K562 (cell line): Measurements from ENCODE around the gene PAQR8. TPM values are rescaled to one million over a fixed set of nuclear protein-coding genes. Genes with fewer than 3 reads are reported as not detected.
A peak's percentile ranks its signal among the peaks of the same experiment; 100 is the strongest.

Source experiments
- ADNP ChIP-seq: fragments of 200-800 bp; sonication (Bioruptor generic); IDR thresholded peaks from 2 replicates; pipeline ENCODE4 v1.6.1; 2016; ENCODE audit warnings: missing genetic modification characterization, missing compliant biosample characterization
- CREB5 ChIP-seq: fragments of 250-450 bp; sonication (Bioruptor Pico); IDR thresholded peaks from 2 replicates; pipeline ENCODE4 v1.5.0; 2020; ENCODE audit warnings: mild to moderate bottlenecking
- ESRRA ChIP-seq: fragments of 450-650 bp; IDR thresholded peaks from 2 replicates; pipeline ENCODE4 v1.6.1; 2014; ENCODE audit warnings: low read depth, mild to moderate bottlenecking, moderate library complexity, borderline replicate concordance
- FOXK1 ChIP-seq: sonication (generic); formaldehyde crosslinking; IDR thresholded peaks from 2 replicates; pipeline ENCODE4 v1.8.0; 2022; ENCODE audit warnings: missing genetic modification reagents, mild to moderate bottlenecking, borderline replicate concordance
- HIVEP1 ChIP-seq: fragments of 250-450 bp; sonication (Bioruptor Pico); IDR thresholded peaks from 2 replicates; pipeline ENCODE4 v1.4.0; 2020; ENCODE audit warnings: mild to moderate bottlenecking
- MTA1 ChIP-seq: fragments of 450-650 bp; IDR thresholded peaks from 2 replicates; pipeline ENCODE4 v1.6.1; 2017; ENCODE audit warnings: borderline replicate concordance
- MTF1 ChIP-seq: fragments of 250-450 bp; sonication (Bioruptor Pico); IDR thresholded peaks from 2 replicates; pipeline ENCODE4 v1.9.0; 2021; ENCODE audit warnings: moderate library complexity, mild to moderate bottlenecking, inconsistent platforms, borderline replicate concordance
- NFATC3 ChIP-seq: fragments of 450-650 bp; IDR thresholded peaks from 2 replicates; pipeline ENCODE4 v1.6.1; 2017; ENCODE audit warnings: mild to moderate bottlenecking
- PHTF2 ChIP-seq: fragments of 250-450 bp; sonication (Bioruptor Pico); IDR thresholded peaks from 2 replicates; pipeline ENCODE4 v1.5.0; 2021; ENCODE audit warnings: mild to moderate bottlenecking
- RAD21 ChIP-seq, 2 experiments: fragments of 250-450 bp in 1 of 2; fragments of 450-650 bp in 1 of 2; sonication (Bioruptor Pico) in 1 of 2; formaldehyde crosslinking in 1 of 2; IDR thresholded peaks in 1 of 2; conservative IDR thresholded peaks in 1 of 2; 2 replicates each; pipeline versions ENCODE4 v1.4.0 to v1.8.0; 2020 to 2022; ENCODE audit warnings: mild to moderate bottlenecking in 2 of 2, moderate library complexity in 1 of 2
- RHOXF2B ChIP-seq: fragments of 250-450 bp; sonication (Bioruptor Pico); conservative IDR thresholded peaks from 2 replicates; pipeline ENCODE4 v1.5.1; 2021
- UBTF ChIP-seq, 2 experiments: IDR thresholded peaks; 2 replicates each; pipeline ENCODE4 v1.6.1; 2012; ENCODE audit warnings: improper control_type of control experiment in 2 of 2, low read depth in 2 of 2, low read length in 2 of 2, borderline replicate concordance in 1 of 2
- ZNF12 ChIP-seq: sonication (generic); formaldehyde crosslinking; IDR thresholded peaks from 2 replicates; pipeline ENCODE4 v1.4.0; 2020; ENCODE audit warnings: mild to moderate bottlenecking, missing genetic modification reagents
- ZNF146 ChIP-seq: IDR thresholded peaks from one replicate; pipeline ENCODE4 v1.6.1; 2018; ENCODE audit warnings: missing compliant biosample characterization; ENCODE audit not compliant: unreplicated experiment
- ZNF592 ChIP-seq: fragments of 450-650 bp; IDR thresholded peaks from 2 replicates; pipeline ENCODE4 v1.6.1; 2017; ENCODE audit warnings: antibody characterized with exemption, mild to moderate bottlenecking
- ZNF740 ChIP-seq, 3 experiments: fragments of 200-800 bp in 1 of 3; sonication (Bioruptor generic) in 1 of 3; sonication (generic) in 1 of 3; formaldehyde crosslinking in 1 of 3; IDR thresholded peaks; 2 replicates each; pipeline versions ENCODE4 v1.6.1 to v1.8.0; 2016 to 2022; ENCODE audit warnings: mild to moderate bottlenecking in 2 of 3, missing compliant biosample characterization in 2 of 3, missing genetic modification characterization in 2 of 3, missing genetic modification reagents in 1 of 3
- ZNF76 ChIP-seq: fragments of 250-450 bp; sonication (Bioruptor Pico); IDR thresholded peaks from 2 replicates; pipeline ENCODE4 v1.4.0; 2020; ENCODE audit warnings: mild to moderate bottlenecking, moderate library complexity, borderline replicate concordance
- polyA plus RNA-seq, 8 experiments: library from polyadenylated mRNA; depleted of rRNA in 4 of 8; stranded (reverse) in 5 of 8; unstranded in 3 of 8; fragments of >200 nt; fragmentation: Nextera tagmentation in 2 of 8; fragmentation: Illumina TruSeq in 1 of 8; extraction: Ambion mirVana in 2 of 8; extraction: Trizol in 1 of 8; gene quantifications; 2 replicates each; pipeline versions ENCODE4 v1.2.1 to v1.2.3, GENCODE V29; 2011 to 2014; ENCODE audit warnings: inconsistent platforms in 1 of 8, missing spikeins in 1 of 8
- total RNA-seq, 7 experiments: library from RNA; depleted of rRNA in 6 of 7; stranded (reverse); fragments of >200 nt in 6 of 7; fragmentation: Illumina TruSeq in 2 of 7; extraction: Trizol in 2 of 7; gene quantifications; 2 replicates each; pipeline versions ENCODE4 v1.2.1 to v1.2.3, GENCODE V29; 2011 to 2021; ENCODE audit warnings: low replicate concordance in 1 of 7

Gene PAQR8
- total and polyA plus RNA-seq, 9 of the 15 experiments (the other 6 are each of a cell fraction or from before 2014, with no cell fraction given) = 1.4 to 10.2 (median 3.5) TPM

GRCh38 chr6:52352239-52353018 is 9.5 kb upstream of the PAQR8 start (continued):
- TF ChIP-seq ADNP (tag) (no peak), FOXK1 (CRISPR knock-in tag) (no peak), HIVEP1 (CRISPR knock-in tag) (no peak), ZNF12 (CRISPR knock-in tag) (no peak), NFATC3 (no peak), RAD21 (CRISPR knock-in tag; conservative IDR thresholded peaks at IDR 0.05 in 1 of 2, IDR thresholded peaks at IDR 0.05 in 1 of 2) (0 out of 4 replicates have a peak, but pooled peaks of 1 of the 2 experiments have one; percentile 5), PHTF2 (CRISPR knock-in tag) (no peak), ZNF740 (CRISPR knock-in tag; IDR thresholded peaks at IDR 0.05) (no peak), ZNF740 (tag; IDR thresholded peaks at IDR 0.05) (no peak), MTF1 (CRISPR knock-in tag) (no peak), ZNF146 (CRISPR knock-in tag) (no peak), CREB5 (CRISPR knock-in tag) (no peak), UBTF (IDR thresholded peaks at IDR 0.05; ENCODE audit: borderline replicate concordance in 1 of 2, low read depth in 2 of 2, low read length in 2 of 2) (0 out of 4 replicates have a peak, but pooled peaks of 1 of the 2 experiments have one; percentile 11), ZNF76 (CRISPR knock-in tag) (no peak), ZNF592 (no peak), MTA1 (peak; percentile 40; the same call in 1 of the 2 replicates), ESRRA (no peak), RHOXF2B (no peak)
